ENCODE data around the gene SLC48A1.

- TF ChIP-seq TAF1 (IDR thresholded peaks at IDR 0.05; ENCODE audit: borderline replicate concordance, low read depth, low read length) (no peak), EZH2 (IDR thresholded peaks at IDR 0.05; ENCODE audit: borderline replicate concordance, control insufficient read depth, low read depth, low read length) (no peak)
Observed at GRCh38 chr12:47822401-47822800, 49.4 kb downstream of the SLC48A1 start.
